Stimulated activated CD4-positive, alpha-beta T cell treated with anti-CD3 and anti-CD28 coated beads, Interleukin-2, amount 100 ng/mL, for 48 hours (primary cell): ENCODE data around the gene TVP23C.
"Not testable (repeated sequence)": the region's sequence is repeated elsewhere in the genome, so short reads cannot be mapped to it uniquely, and the experiment has no call there.

ENCODE experiments used
- DNase-seq, 2 donors: peaks; one replicate each; pipeline ENCODE4 v3.0.0-alpha.2; 2020

The TVP23C gene

DNA sequence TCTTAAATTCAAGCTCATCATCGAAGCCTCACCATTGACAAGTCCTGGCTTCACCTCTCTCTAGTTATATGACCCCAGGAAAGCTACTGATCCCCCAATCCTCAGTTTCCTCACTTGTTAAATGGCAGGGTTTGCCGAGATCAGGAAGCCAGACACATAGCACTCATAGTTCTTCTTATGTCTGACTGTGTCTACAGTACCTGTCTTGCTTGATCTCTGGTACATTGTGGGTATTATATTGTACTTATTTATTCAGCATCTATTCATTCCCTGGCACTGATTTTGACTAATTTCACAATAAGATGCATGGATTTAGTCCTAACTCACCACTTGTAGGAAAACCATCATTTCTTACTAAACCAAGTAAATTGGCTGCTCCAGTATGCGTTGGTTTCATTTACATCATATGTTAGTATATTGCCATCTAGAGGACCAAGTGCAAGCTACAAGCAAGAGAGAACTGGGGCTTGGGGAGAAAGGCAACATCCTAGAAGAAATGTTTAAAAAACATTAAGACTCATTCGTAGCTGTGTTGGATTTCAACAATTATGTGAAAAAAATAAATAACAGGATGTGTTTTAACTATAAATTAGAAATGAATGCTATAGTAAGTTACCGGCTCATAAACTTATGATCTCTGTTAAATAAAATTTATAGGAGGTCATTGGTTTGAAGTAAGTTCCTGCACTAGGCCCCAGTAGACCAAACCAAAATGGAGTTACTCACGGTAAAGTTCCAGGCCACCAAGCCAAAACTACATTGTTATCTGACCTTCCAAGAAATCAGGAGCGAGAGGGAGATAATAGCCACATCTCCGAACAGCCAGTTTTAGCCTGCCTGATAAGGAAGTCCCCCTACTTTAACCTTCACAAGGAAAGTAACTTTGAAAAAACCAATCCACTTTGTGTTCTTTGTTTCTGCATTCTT, 36.7 kb downstream of the TVP23C start:
- not testable (repeated sequence) for DNase-seq

DNA sequence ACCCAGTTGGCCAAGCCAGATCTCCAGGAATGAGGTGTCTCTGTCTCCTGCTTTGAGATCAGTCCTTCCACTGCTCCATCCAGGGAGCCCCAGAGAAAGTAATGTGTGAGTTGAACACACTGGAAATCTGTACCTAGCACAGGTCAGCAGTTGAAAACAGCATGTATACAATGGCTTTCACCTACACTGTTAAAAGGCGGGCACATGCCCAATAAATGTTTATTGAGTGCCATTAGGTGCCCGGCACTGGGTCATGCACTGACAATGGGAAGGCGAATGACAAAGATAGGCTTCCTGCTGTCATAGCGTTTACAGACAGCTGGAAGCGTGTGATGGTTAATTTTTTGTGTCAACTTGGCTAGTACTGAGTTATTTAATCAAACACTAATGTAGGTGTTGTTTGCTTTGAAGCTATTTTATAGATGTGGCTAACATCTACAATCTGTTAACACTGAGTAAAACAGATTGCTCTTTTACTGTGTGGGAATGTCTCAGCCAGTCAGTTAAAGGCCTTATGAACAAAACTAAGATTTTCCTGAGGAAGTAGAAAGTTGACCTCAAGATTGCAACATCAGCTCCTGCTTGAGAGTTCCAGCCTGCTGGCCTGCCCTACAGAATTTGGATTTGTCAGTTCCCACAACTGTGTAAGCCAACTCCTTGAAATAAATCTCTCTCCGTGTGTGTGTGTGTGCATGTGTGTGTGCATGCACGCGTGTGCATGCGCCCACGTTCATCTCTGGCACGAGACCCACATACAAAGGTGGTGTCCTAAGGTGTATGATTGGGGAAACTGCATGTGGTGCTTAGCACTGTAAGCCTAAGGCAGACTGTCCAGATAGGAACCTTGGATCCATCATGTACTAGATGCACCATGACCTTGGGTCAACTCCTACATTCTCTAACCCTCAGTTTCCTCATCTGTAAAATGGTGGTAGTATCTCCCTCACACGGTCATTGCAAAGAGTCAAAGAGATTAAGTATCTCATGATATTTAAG, 38.0 kb downstream of the TVP23C start:
- DNase-seq, result not testable (repeated sequence)

DNA sequence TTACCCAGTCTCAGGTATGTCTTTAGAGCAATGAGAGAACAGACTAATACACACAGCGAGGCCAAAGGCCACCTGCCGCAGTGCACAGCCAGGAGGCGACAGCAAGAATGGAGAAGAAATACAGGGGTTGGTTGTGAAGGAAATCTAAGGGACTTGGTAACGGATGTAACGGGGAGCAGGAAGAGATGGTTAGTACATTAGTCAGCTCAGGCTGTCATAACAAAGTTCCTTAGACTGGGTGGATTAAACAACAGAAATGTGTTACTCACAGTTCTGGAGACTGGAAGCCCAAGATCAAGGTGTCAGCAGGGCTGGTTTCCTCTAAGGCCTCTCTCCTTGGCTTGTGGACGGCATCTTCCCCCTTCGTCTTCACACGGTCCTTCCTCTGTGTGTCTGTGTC, 47.1 kb downstream of the TVP23C start:
- DNase-seq, result no peak

DNA sequence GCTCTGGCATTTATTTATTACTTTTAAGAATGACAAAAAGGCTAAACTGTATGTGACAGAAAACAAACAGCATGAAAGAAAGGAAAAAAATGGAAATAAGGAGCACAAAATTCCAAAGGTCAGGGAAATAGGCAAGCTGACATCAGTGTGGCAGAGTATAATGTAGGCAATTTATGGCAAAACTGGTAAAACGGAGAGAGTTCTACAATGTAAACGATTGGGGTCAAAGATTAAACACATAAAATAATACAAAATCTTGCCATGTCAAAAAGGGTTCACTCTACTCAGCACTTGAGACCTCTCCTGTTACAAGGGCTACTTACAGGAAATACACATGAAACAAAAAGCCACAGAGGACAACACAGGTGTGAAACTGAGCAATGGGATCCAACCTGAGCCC, 48.8 kb downstream of the TVP23C start:
- no peak for DNase-seq

DNA sequence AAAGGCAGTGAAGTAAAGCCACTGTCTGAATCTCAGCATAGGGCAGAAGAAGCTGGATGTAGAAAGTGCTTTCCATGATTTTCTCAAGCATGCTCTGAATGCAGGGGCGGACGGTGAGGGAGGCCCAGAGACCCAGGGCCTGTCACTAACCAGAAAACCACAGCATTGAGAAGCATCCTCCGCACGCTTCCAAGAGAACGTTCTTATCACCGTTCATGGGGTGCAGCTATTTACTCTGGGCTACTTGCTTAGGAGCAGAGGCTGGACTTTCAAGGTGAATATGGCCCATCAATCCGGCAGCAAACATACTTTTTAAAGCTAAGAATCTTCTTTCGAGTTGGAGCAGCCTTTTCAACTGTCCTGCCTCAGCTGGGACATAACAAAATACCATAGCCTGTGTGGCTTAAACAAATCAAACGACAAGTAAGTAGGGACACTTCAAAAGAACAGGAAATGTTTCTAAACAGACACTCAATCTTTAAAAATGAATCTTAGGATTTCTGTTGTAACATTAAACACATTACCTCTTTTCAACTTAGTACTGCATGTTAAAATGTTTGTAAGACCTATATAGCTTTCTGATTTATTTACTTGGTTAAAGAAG, 49.3 kb downstream of the TVP23C start:
- DNase-seq, result no peak

DNA sequence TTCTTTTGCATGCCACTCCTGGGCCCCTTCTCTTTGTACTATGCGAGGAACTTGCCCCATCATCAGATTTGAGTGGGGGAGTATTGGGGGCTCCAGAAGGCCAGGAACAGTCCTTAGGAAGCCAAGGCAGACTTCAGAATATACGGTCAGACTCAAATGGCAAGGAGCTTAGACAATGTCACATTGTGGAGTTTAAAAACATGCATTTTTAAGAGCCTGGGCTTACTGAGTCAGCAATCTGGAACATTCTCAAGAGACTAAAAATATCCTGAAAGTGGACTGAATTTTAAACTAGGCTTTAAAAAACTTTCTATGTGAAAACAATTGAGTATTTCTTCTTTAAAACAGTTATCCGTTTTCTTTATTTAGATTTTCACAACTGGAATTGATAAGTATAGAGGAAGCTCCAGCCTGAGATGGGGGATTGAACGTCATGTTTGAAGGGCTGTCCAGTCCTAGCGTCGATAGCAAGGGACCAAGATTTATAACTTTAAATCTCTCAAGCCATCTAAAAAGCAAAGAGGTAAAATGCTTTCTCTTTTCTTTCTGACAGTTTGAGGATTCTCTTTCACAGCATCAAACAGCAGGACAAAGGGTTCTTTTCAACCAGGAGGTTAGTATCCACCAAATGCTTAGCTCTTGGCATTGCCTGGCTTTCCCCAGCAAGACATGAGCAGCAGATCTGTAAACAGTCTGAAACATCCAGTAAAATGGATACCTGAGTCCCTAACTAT, 50.1 kb downstream of the TVP23C start:
- no peak for DNase-seq

DNA sequence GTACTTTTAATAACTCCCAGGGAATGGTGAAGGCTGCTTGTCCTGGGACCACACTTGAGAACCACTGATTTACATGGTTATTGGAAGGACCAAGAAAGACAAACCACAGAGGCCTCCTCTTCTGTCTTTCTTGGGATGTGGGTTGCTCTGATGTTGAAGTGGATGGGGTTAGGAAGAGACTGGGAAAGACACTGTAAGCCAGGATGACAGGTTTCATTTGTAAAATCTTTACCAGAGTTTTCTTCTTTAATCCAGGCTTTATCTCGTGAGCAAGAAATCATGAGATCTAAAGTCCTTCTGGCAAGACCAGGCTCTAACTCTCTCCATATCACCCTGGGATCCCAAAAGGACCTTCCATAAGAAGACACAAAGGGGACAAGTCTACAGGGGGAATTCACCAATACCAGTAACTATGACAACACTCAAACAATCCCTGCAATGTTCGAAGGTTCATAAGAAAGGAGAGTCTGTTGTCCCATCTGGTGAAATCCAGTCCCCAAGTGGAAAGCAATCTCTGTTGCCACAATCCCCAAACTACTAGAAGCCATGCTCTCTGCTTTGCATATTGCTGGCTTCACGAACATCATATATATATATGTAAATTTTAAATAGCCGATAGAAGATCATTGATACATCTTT, 51.1 kb downstream of the TVP23C start:
- DNase-seq, result no peak

DNA sequence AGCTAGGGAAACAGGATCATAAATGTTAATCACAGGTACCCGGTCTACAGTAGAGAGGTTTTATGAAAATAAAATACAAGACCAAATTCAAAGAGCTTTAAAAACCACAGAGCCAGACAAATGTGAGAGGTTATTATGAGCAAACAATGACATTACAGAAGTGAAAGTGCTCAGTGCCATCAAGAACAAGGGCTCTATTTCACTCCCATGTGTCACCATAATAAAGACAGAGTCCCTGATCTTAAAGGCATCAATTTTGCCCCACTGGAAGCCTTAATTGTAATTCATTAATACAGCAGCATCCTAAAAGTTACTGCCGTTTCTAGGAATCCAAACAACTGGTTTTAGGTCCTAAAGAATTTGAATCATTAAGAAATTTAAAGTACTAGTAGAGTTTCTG, 52.1 kb downstream of the TVP23C start:
- DNase-seq, result no peak

DNA sequence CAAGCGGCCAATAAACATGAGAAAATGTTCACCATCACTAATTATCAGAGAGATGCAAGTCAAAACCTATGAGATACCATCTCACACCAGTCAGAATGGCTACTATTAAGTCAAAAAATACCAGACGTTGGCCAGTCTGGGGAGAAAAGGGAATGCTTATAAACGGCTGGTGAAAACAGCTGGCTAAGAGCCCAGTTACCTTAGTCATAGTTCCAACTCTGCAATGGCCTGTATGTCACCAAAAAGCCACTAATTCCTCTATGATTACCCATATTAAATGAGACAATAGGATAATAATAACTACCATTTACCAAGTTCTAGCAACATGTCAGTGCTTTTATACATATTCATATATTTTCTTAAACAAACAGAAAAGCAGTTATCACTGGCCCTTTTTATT, 52.9 kb downstream of the TVP23C start:
- DNase-seq, result no peak

DNA sequence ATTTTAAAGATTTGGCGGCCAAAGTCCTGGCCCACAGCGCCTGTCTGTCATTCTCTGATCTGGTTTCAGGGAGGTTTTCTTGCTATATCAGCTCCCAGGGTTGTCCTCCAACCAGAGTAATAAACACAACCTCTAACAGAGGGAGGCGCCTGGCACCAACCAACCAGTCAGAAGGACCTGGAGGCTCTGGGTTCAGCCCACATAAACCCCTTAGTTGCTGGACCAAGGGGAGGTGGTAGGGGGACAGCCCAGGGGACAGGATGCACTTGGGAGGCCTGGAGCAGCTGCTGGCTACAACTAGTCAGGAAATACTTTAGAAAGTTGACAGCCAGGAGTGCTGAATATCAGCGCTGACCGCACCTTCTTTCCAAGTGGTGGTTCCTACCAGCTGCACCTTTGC, 54.2 kb downstream of the TVP23C start:
- DNase-seq, result no peak

DNA sequence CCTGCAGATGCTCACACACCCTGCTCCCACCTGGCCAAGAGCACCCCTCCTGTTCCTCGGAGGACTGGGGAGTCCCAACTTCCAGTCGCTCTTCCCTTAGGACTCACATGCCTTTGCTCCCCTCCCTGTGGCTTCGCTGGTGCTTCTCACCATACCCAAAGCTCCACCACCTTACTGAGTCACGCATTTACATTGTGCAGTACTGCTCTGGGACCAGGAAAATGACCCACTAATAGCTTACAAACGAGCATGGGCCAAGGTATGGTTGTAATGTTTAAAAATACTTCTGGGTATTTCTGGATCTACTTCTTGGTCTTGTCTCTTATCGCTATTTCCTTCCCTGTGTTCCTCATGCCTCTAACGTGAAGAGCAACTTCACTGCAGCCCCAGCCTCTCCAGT, 54.8 kb downstream of the TVP23C start:
- no peak for DNase-seq

DNA sequence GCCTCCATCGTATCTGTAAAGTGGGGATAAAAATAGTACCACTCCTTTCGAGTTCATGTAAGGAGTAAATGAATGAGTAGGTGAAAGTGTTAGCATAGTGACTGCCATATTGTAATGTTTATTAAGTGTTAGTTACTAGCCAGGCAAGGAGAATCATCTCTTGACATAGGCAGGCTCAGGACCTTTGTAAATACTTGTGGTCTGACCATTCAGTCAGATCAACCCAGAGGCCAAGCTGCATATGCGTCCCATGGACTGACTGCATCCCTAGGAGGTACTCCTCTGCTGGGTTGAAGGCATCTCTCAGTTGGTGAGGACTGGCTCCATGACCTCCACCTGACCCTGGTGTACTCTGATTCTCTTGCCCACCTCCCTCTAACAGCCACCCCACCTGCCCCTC, 55.4 kb downstream of the TVP23C start:
- DNase-seq, result no peak

DNA sequence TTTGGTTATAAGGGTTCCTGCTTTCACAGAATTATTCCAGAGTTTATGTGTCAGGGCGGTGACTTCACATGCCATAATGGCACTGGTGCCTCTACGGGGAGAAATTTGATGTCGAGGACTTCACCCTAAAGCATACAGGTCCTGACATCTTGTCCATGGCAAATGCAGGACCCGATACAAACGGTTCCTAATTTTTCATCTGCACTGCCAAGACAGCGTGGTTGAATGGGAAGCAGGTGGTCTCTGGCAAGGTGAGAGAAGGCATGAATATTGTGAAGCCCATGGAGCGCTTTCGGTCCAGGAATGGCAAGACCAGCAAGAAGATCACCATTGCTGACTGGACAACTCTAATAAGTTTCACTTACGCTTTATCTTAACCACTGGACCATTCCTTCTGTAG, 56.3 kb downstream of the TVP23C start:
- DNase-seq, result no peak

DNA sequence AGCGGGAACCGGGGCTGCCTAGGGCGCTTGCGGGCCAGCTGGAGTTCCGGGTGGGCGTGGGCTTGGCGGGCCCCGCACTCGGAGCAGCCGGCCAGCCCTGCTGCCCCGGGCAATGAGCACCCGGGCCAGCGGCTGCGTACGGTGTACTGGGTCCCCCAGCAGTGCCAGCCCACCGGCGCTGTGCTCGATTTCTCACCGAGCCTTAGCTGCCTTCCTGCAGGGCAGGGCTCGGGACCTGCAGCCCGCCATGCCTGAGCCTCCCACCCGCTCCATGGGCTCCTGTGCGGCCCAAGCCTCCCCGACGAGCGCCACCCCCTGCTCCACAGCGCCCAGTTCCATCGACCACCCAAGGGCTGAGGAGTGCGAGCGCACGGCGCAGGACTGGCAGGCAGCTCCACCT, 57.6 kb downstream of the TVP23C start:
- not testable (repeated sequence) for DNase-seq

DNA sequence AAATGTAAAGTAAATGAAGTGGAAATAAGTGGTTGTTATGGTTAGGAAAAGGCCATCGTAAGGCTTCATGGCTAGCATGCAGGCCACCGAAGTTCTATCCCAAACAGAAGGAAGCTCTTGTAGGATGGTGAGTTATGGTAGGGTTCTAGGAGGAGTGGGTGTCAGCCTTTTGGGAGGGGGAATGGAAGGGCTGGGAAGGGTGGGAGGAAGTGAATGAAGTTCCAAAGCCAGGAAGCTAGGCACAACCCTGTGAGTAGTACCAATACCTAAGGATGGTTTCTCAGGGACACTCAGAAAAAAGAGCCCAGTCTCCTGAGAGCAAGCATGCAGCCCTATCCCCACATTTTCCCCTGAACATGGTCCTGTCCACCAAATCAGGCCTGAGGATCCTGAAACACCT, 59.6 kb downstream of the TVP23C start:
- no peak for DNase-seq

DNA sequence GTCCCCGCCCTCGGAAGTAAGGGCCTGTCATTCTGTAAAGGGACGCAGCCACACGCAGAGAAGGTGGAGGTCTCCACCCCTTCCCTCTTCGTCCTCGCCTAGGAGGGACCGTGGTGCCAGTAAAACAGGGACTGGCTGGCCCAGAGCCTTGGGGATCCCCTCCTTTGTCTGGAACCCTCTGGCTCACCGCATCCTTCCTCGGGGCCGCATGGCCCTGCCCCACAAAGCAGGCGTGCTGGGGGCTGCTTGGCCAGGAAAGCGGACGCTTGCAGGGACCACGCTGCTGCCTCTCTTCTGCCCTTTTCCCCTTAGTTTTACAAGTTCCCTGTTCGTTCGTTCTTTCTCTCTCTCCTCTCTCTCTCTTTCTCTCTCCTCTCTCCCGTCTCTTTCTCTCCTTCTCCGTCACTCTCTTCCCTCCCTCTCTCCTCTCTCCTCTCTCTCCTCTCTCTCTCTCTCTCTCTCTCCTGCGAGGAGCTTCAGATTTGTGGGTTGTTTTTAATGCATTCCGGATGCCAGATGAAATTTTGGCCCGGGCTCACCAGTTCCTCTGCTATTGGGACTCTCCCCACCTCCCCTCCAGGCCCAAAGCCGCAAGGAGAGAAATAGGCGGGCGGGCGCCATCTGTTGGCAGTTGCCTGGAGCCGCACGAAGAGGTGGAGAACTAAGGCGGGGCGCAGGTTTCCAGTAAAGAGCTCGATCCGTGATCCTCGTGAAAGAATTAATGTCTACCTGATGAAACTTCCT, 60.7 kb downstream of the TVP23C start:
- peak; percentile 73 to 76 for DNase-seq

DNA sequence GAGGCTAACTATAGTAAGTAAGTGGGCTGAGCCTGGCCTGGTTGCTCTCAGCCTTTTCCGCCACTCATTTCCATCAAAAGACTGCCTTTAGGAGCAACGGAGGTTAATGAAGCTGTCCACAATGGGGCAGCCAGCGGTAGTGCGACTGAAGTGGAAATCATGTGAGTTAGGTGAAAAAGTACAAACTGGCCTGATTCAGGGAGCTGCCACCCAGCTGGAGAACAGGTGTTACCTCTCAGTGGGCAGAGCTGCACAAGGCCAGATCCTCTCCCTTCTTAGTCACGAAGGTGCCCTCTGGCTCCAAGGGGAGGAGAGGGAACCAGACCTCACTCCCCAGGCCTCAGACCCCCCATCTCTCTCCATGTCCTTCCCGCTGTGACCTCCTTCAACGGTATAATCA, 61.5 kb downstream of the TVP23C start:
- DNase-seq, result no peak

DNA sequence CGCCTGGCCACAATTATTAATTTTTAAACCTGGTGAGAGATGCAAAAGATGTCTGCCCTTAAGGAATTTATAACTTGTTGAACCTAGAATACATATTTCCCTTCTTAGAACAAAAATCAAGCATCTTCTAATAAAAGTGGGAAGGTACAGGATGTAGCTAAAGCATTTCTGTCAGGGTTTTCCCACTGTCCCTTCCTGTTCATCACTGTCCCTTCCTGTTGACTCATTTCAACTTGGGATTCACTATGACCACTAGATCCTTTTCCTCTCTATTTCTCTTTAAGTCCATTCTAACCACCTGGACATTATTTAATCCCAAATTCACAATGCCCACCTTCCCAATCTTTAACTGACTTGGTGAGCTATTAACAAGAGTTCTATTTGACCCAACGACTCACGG, 62.0 kb downstream of the TVP23C start:
- no peak for DNase-seq

DNA sequence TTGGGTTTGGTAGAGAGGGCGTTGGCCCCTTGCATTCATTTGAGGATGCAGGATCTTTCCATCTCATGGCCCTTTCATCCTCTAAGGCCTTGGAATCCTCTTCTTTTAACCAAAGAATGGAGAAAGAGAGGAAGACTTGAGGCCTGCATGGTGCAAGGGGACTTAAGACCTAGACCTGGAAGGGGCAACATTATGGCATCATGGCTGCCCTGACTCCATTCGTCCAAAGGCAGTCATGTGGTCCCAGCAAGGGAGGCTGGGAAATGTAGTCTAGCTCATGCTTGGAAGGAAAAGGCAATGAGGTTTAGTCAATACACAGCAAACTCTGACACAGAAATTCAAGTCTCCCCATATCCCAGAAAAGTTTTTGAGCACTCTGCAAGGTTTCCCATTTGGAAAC, 65.2 kb downstream of the TVP23C start:
- no peak for DNase-seq

DNA sequence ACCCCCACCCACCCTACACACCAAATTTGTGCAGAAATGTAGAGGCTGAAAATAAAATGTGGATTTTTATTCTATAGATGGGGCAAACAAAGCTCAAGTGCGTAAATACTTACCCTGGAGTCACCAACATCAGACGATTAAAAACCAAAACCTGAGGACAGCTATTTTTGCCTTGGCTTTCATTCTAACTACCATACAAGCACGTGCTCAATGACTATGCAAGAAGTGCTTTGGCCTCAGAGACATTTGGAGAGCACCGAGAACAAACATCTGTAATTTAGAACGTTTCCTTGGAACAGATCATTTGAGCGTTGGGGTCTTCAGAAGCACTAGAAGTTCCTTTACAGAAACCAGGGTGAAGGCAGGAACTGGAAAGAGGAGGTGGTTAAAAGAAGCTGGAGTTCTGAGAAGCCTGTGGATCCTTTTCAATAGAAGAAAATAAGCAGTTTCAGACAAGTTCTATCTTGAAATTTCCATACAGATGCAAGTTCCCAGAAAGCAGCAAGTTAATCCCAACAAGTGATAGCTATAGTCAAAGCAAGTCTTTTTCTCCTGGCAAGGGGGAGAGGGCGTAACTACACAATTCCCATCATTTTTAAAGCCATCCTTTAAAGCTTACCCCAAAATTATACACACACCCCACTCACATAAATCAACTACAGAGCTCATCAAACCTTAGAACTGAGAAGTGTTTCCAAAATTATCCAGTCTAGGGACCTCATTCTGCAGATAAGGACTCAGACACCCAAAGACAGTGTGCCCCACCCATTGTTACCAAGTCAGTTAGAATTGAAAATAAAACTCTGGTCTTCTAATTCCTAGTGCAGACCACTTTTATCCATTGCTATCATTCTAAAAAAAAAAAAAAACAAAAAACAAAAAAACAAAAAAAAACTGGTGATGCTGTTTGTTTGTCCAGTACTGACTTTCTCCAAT, 66.3 kb downstream of the TVP23C start:
- DNase-seq, result no peak
